NCI-H524 (cell line): Measurements from ENCODE around the gene GPC3.

Experiments
- DNase-seq, 2 experiments: peaks; one replicate each; lab custom pipeline; 2025; lab: John Stamatoyannopoulos, UW

GPC3 gene

GRCh38 chrX:133601116-133601515 lies 384.3 kb downstream of the GPC3 start:
- DNase-seq = no peak

- no peak for DNase-seq
These were observed 384.9 kb downstream of the GPC3 start for GRCh38 chrX:133600536-133600935.

GRCh38 chrX:133598601-133599335 lies 386.6 kb downstream of the GPC3 start:
- no peak for DNase-seq

DNA sequence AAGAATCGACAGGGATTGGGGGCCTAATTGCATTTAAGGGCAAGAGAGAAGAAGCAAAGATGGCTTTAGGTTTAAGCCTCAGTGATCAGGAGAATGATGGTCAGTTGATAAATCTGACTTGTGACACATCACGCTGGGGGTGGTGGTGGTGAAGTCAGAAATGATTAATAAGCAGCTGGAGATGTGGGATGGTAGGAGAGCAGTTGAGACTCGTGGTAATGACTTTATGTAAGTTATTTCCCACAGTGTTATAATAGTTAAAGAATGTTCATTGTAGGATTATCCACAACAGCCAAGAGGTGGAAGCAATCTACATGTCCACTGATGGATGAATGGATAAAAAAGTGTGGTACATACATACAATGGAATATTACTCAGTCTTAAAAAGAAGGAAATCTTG lies 391.2 kb downstream of the GPC3 start:
- DNase-seq = no peak

DNA sequence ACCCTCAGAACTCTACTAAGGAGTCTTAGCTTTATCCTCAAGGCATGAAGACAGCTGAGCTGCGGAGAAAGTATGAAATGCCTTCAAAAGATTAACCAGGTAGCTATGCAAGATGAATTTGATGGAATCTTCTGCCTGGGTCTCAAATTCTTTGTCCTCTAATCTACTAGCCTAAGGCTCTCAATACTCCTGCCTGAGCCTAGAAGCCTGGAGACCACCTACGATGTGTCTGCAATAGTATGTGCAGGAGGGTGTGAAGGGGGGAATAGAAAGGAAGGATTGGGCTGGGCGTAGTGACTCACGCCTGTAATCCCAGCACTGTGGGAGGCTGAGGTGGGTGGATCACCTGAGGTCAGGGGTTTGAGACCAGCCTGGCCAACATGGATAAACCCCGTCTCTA lies 391.9 kb downstream of the GPC3 start:
- DNase-seq = no peak

DNA sequence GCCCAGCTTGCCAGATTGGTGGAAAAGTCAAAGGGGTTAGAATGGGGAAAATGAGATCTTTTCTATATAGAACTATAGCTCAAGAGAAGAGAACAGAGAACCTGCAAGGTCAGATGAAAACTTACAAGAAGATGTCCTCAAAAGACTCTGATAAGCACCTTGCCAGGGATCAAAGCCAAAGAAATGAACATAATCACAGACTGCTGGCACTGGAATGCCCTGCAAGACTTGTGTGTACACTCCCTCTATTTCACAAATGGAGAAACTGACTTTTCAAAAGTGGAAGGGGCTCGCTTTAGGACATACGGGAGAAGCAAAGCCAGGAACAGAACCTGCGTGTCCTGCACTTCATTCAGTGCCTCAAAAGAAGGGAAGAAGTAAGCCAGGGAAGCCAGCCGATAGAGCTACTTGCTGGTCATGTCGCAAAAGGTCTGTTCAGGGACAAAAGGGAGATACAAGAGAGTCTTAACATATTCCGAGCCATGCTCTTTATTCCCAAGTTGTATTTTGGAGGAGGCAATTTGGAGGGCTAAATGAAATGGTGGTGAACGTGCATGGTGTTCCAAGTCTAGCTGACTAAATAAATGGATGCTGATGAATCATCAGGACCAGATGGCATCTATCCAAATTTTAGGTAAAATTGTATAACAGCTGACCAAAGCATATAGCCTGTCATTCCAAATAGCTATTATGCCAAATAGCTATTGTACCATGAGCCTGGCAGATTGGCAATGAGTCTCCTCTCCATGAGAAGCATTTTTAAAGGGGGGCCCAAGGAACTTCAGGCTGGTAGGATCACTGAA lies 394.5 kb downstream of the GPC3 start:
- peak in 1 of 2 experiments; percentile 2 for DNase-seq

GRCh38 chrX:133588827-133589226 lies 396.6 kb downstream of the GPC3 start:
- DNase-seq = no peak

- no peak for DNase-seq
These were observed 397.6 kb downstream of the GPC3 start for GRCh38 chrX:133587818-133588217.

DNA sequence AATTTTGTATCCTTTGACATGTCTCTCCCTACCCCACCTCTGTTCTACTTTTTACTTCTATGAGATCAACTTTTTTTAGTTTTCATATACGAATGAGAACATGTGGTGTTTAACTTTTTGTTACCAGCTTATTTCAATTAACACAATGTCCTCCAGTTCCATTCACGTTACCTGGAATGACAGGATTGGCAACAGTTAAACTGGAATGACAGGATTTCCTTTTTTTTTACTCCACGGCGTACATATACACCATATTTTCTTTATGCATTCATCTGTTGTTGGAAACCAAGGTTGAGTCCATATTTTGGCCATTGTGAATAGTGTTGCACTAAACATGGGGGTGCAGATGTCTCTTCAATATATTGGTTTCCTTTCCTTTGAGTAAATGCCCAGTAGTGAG lies 398.3 kb downstream of the GPC3 start:
- no peak for DNase-seq

DNA sequence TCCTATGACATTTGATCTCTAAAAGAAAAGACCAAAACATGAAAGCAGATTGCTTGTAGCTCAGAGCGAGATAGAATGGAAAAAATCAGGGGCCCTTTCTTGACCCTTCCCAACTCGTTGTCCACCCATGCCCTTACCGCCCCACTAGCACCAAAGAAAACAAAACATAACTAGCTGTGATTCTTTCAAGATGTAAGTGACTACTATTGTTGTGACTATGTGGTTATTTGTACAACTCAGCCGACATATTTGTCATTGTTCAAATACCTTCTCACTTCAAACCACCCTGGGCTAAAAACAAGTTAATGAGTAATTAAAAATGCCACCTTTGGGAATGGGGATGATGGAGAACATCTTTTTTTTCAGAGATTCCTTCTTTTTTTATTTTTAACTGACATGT lies 399.0 kb downstream of the GPC3 start:
- no peak for DNase-seq

GRCh38 chrX:133583825-133584224 lies 401.6 kb downstream of the GPC3 start:
- peak in 1 of 2 experiments; percentile 34 for DNase-seq

- peak; percentile 57 to 87 for DNase-seq
These were observed 404.8 kb downstream of the GPC3 start for GRCh38 chrX:133580625-133581024.

GRCh38 chrX:133579631-133580030 lies 405.8 kb downstream of the GPC3 start:
- peak in 1 of 2 experiments; percentile 5 for DNase-seq

DNA sequence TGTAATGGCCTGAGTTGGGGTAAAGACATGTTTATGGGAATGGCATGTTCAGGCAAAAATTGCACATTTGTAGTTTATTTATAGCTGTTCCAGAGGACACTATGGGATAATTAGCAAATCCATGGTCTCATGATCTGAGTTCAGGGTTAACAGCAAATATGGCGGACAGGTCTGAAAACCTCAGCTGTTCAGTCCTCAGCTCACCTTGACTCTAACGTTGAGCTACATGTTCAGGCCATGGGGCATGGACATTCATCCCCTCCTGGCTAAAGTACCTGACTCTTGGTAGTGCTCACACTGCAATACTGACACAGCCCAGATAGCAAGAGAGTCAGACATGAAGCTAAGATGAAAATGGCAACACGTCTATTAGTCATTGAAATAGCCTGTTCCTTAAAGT lies 408.5 kb downstream of the GPC3 start:
- DNase-seq = no peak

DNA sequence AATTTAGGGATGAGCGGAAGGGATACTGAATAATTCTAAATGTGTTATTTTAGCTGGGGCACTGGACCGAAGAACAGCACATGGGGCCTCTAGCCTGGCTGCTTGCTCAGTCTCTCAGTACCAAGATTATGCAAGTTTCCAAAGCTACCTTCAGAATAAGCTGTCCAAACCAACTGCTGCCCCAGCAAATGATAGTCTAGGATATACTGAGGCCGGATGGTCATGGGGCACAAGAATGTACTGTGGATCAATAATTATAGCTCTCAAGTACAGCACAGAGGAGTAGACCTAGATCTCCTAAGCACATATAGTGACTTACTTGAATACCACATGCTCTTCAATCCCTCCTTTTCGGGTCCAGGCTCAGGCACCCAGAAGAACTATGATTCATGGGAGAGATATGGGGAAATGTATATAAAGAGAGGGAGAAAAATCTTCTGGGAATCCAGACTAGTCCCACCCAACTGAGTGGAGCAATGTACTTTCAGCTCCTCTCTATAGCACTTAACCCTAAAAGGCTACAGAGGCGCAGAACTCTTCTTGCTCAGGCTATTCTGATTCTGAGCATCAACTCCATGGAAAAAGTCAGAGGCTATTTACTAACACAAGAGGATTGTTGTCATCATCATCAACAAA lies 409.8 kb downstream of the GPC3 start:
- no peak for DNase-seq

GRCh38 chrX:133574716-133575115 lies 410.7 kb downstream of the GPC3 start:
- DNase-seq = no peak

DNA sequence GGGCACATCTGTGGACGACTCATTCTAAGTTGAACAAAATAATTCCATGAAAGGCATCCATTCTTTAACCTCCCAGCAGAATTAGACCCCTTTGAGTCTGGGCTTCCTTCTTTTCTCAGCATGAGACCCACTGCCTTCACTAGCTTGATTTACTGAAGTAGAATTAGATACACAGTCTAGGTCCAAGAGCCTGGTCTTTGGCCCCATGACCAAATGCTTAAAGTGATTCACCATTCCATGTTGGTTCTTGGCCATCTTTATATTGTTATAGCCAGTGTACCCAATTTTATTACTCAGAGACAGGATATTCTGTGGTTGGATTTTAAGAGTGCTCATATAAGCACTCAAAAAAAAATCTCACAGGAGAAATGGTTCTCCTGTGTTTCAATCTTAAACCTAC lies 414.8 kb downstream of the GPC3 start:
- DNase-seq = no peak

GRCh38 chrX:133569217-133569616 lies 416.2 kb downstream of the GPC3 start:
- no peak for DNase-seq

- DNase-seq = no peak
These were observed 417.3 kb downstream of the GPC3 start for GRCh38 chrX:133568109-133568508.

GRCh38 chrX:133566876-133567275 lies 418.5 kb downstream of the GPC3 start:
- no peak for DNase-seq

DNA sequence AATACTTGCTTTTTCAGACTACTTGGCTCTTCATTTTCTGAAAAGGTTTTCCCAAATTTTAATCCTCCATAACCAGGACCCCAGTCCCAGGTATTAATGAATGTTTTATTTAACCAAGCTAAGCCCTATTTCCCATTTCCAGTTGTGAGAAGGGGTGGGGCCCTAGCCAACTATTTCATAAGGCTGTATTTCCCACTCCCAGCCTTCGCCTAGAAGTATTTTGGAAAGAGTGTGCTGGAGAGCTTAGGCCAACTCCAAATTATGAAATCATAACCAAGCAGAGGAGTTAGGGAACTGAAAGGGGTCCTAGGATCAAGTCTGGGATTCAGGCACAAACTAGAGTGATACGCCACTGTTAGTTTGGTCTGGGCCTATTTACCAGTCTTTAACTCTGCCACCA lies 421.7 kb downstream of the GPC3 start:
- no peak for DNase-seq

GRCh38 chrX:133561251-133561650 lies 424.1 kb downstream of the GPC3 start:
- no peak for DNase-seq

- DNase-seq = no peak
These were observed 425.5 kb downstream of the GPC3 start for GRCh38 chrX:133559909-133560308.
